ENCODE measurements around the gene SLC44A3.

Gene SLC44A3

DNA sequence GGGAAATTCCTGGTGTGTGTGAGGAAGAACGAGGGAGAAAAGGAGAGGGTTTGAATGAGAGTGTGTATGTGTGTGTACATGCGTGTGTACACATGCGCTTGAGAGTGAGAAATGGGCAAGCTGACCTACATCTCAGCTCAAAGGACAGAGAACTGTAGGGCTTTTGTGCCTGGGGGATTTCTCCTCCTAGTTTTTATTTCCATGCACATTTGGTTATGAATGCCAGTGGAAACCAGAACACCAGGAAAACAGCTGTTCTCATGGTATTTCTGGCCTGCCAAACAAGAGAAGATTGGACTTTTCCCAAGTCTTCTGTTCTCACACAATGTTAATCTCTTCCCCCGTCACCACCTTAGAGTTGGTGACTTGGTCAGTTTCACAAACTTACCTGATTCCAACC, 45.2 kb downstream of the SLC44A3 start:
- TF ChIP-seq, protein P1, sequence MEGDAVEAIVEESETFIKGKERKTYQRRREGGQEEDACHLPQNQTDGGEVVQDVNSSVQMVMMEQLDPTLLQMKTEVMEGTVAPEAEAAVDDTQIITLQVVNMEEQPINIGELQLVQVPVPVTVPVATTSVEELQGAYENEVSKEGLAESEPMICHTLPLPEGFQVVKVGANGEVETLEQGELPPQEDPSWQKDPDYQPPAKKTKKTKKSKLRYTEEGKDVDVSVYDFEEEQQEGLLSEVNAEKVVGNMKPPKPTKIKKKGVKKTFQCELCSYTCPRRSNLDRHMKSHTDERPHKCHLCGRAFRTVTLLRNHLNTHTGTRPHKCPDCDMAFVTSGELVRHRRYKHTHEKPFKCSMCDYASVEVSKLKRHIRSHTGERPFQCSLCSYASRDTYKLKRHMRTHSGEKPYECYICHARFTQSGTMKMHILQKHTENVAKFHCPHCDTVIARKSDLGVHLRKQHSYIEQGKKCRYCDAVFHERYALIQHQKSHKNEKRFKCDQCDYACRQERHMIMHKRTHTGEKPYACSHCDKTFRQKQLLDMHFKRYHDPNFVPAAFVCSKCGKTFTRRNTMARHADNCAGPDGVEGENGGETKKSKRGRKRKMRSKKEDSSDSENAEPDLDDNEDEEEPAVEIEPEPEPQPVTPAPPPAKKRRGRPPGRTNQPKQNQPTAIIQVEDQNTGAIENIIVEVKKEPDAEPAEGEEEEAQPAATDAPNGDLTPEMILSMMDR (IDR thresholded peaks at IDR 0.05; ENCODE audit: low read depth, low read length) = no peak
- no peak for TF ChIP-seq MYC (IDR thresholded peaks at IDR 0.05; ENCODE audit: low read depth, low read length)
- TF ChIP-seq POLR2A (IDR thresholded peaks at IDR 0.05; ENCODE audit: extremely low read depth, insufficient read length) = no peak
- TF ChIP-seq, protein P2, sequence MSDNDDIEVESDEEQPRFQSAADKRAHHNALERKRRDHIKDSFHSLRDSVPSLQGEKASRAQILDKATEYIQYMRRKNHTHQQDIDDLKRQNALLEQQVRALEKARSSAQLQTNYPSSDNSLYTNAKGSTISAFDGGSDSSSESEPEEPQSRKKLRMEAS (IDR thresholded peaks at IDR 0.05; ENCODE audit: low read depth, low read length) = no peak
- DNase-seq (ENCODE audit: low read depth) = no peak
- no peak overlapping the region for H3K4me3 ChIP-seq (ENCODE audit: low read depth, low read length)

DNA sequence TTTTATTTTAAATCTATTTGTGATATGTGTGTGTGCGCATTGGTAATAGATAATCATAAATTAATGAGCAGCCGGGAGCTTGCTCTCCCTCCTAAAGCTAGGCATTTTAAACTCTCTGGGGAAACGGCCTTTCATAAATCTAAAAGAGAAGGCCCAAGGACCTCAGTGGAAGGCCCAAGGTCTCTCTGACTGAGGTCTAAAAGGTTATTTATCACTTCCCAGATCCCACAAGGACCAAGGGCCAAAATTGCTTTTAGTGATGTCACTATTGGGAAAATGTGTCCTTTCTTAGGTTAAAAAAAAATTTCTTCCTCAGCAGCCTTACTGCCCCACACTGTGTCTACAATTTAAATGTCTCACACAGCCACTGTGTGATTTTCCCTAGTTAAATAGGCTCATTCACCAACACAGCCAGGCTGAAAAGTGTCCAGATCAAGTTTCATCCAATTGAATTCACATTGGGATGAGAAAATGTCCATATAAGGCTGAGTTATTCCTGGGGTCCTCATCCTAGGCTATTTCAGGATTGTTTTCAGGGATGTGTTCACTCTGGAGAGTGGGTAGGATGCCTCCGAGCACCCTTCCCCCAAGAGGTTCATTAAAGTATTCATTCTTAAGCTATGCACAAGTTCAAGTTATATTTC, 46.1 kb downstream of the SLC44A3 start:
- DNase-seq (ENCODE audit: low read depth) = no peak
- TF ChIP-seq, protein P2 (IDR thresholded peaks at IDR 0.05; ENCODE audit: low read depth, low read length) = no peak
- no peak for TF ChIP-seq POLR2A (IDR thresholded peaks at IDR 0.05; ENCODE audit: extremely low read depth, insufficient read length)
- TF ChIP-seq MYC (IDR thresholded peaks at IDR 0.05; ENCODE audit: low read depth, low read length) = no peak
- TF ChIP-seq, protein P1 (IDR thresholded peaks at IDR 0.05; ENCODE audit: low read depth, low read length) = no peak
- no peak overlapping the region for H3K4me3 ChIP-seq (ENCODE audit: low read depth, low read length)

- no peak for DNase-seq (ENCODE audit: low read depth)
- TF ChIP-seq, protein P1 (IDR thresholded peaks at IDR 0.05; ENCODE audit: low read depth, low read length) = no peak
- TF ChIP-seq MYC (IDR thresholded peaks at IDR 0.05; ENCODE audit: low read depth, low read length) (no peak), POLR2A (IDR thresholded peaks at IDR 0.05; ENCODE audit: extremely low read depth, insufficient read length) (no peak)
- TF ChIP-seq, protein P2 (IDR thresholded peaks at IDR 0.05; ENCODE audit: low read depth, low read length) = no peak
- no peak overlapping the region for H3K4me3 ChIP-seq (ENCODE audit: low read depth, low read length)
These were observed 50.9 kb downstream of the SLC44A3 start for GRCh38 chr1:94871031-94871430.

DNA sequence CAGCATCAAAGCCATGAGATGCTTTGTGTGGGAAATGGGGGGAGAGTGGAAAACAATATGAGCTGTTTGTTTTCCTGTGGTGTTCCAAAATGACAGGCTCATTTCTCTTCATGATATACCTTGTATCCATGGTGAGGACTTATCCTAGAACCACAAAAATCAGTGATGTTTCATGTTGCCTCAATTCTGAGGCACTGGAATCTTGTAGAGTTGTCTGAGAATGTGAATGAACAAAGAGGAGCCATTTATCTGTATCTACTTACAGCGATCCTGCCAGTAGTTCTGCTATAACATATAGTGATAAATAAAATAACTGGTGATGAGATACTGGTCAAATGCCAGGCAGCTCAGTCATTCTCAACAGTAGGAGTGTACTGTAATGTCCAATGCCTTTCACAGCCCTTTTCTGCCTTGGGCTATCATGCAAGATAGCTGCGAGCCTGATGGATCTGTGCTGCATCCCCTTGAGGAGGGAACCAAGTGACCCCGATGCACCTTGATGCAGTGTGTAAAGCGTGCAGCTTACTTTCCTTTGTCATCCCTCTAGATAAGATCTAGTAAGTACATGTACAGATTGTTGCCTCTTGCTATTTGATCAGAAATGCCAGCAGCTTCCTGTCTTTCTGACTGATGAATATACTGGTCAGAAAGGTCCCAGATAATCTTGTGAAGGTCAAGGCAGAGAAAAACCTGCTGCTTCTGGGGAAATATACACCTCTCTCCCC, 52.8 kb downstream of the SLC44A3 start:
- no peak for DNase-seq (ENCODE audit: low read depth)
- TF ChIP-seq, protein P2 (IDR thresholded peaks at IDR 0.05; ENCODE audit: low read depth, low read length) = no peak
- TF ChIP-seq, protein P1 (IDR thresholded peaks at IDR 0.05; ENCODE audit: low read depth, low read length) = no peak
- TF ChIP-seq POLR2A (IDR thresholded peaks at IDR 0.05; ENCODE audit: extremely low read depth, insufficient read length) (no peak), MYC (IDR thresholded peaks at IDR 0.05; ENCODE audit: low read depth, low read length) (no peak)
- H3K4me3 ChIP-seq (ENCODE audit: low read depth, low read length) = no peak overlapping the region

DNA sequence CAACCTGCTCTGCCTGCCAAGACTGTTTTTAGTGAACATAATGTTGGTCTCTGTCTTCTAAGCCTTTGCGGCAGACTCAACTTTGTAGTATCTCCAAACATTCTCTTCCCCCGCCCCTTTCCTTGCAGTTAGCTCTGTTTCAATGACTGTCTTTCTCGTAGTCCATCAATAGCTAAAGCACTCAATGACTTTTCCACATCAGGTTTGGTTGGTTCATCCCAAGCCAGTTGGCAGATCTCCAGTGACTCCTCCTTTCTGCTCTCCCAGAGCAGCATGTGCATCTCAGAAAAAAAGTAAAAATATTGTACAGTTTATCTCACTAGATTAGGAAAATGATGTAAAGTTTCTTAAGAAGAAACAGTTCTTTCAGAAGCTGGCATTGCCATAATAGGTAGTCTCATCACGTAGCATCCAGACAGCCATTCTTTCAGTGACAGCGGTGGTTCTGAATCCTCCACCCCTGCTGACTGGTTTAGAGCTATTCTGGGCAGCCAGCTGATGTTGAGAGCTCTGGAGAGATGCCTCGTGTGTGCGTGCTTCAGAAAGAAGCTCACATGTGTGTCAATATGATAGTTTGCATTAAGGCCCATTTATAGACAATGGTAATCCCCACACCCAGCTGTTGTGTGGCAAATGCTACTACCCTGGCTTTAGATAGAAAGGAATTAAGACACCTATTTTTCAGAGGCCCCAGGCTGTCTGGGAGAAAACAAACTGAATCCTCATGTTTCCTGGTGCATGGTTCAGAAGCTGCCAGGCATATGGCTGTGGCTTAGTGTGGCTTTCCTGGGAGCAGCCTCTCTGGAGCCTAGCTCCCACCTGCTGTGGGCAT, 53.6 kb downstream of the SLC44A3 start:
- no peak for DNase-seq (ENCODE audit: low read depth)
- TF ChIP-seq, protein P1 (IDR thresholded peaks at IDR 0.05; ENCODE audit: low read depth, low read length) = no peak
- no peak for TF ChIP-seq MYC (IDR thresholded peaks at IDR 0.05; ENCODE audit: low read depth, low read length)
- TF ChIP-seq, protein P2 (IDR thresholded peaks at IDR 0.05; ENCODE audit: low read depth, low read length) = no peak
- TF ChIP-seq POLR2A (IDR thresholded peaks at IDR 0.05; ENCODE audit: extremely low read depth, insufficient read length) = no peak
- H3K4me3 ChIP-seq (ENCODE audit: low read depth, low read length) = no peak overlapping the region
